Stimulated activated CD4-positive, alpha-beta T cell treated with anti-CD3 and anti-CD28 coated beads, Interleukin-12 subunit alpha, Interleukin-12 subunit beta, amount 100 ng/mL, for 48 hours (primary cell): Measurements from ENCODE around the gene CHRNA3.

ENCODE experiments used
- DNase-seq, 3 donors: peaks; one replicate each; pipeline ENCODE4 v3.0.0-alpha.2; 2020; ENCODE audit warnings: low read depth in 2 of 3, low spot score in 1 of 3

Gene CHRNA3

DNA sequence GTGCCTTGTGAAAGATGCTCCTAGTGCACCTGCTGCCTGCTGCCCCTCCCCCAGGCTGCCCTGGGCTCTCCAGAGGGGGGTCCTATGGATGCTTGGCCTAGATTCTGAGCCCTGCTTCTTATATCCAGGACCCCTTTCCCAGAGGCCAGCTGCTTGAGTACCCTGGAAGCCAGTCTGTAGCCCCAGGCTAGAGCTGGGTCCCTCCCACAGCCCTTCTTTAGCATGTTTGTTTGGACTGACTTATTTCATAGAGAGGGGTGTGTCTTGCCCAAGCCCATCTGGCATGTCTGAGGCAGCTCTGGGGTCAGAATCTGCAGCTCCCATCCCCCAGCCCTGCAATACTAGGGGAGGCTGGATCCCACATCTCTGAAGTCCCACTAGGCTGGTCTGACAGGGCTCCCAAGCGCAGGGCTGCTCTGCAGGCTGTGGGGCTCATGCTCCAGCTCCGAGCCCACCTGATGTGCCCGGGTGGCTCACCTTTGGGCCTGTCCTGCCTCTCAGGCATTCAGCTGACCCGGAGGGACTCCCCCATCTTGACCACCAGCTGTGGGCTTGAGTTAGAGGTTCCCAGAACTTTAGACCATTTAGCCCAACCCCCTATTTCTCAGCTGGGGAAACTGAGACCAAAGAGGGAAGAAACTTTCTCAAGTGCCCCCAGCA lies 17.1 kb upstream of the CHRNA3 start:
- DNase-seq, result no peak

DNA sequence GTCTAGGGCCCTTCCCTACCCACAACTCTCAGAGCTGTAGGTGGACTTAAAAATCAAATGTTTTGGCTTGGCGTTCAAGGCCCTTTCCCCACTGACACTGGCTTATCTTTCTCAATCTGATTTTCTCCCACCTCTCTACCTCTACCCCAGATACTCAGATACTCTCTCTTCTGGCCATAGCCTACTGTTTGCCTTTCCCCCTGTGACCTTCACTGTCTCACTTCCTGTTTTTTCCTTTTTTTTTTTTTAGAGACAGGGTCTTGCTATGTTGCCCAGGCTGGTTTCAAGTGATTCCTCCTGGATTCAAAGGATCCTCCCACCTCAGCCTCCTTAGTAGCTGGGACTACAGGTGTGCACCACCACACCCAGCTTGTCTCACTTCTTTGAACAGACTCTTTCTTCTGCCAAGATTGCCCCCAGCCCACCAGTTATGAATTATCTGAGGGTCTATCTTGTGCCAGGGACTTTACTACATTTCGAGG lies 15.6 kb upstream of the CHRNA3 start:
- no peak for DNase-seq

- DNase-seq, result no peak
These were observed 14.6 kb upstream of the CHRNA3 start for GRCh38 chr15:78635346-78635745.

GRCh38 chr15:78634210-78635145 lies 13.7 kb upstream of the CHRNA3 start:
- no peak for DNase-seq

DNA sequence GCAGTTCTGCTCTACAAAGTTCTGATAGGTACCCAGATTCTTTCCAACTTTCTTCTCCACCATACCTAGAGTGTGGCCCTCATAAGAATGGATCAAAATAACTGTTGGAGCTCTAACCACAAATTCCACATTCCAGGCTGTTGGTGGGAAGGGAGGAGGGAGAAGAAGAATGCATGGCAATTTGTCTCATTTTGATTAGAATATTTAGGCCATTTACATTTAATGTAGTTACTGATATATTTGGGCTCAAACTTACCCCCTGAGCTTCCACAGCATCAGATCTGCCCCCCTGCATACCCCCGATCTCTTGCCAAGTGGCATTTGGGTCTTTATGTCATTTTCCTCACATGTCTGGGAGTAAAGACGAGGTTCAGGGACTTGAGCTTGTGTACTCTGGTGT lies 12.6 kb upstream of the CHRNA3 start:
- DNase-seq, result no peak

GRCh38 chr15:78630886-78631633 lies 10.3 kb upstream of the CHRNA3 start:
- no peak for DNase-seq

DNA sequence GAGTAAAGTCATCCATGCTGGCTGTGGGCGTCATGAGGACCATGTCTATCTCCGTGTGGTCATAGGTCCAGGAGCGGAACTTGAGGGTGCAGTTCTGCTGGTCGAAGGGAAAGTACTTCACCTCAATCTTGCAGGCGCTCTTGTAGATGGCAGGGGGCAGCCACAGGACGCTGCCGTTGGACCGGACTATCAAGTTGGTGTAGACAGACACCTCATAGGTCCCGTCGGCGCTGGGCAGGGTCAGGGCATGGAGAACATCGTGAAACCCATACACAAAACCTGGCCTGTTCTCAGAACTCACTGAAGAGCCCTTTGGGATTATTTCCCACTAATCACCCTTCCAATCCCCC lies 8.9 kb upstream of the CHRNA3 start:
- DNase-seq, result no peak

GRCh38 chr15:78629031-78629715 lies 8.4 kb upstream of the CHRNA3 start:
- no peak for DNase-seq

DNA sequence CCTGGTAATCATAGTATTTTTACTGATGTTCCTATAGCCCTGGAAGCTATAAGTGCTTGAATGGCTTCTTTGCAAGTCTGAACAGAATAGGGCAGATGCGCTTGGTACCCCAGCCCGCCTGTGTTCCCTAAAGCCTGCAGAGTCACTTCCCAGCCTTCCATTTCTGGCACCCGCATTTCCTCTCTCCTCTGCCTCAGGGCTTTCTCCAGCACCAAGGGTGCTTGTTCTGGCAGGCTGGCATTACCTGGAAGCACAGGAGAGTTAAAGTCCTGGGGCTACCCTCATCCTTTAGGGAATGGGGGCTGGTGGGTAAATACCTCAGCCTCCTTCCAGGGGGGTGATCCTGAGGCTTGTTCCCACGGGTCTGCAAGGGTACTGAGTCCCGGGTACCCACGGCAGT lies 7.4 kb upstream of the CHRNA3 start:
- no peak for DNase-seq

- no peak for DNase-seq
These were observed 6.6 kb upstream of the CHRNA3 start for GRCh38 chr15:78627348-78627747.

GRCh38 chr15:78626381-78626995 lies 5.7 kb upstream of the CHRNA3 start:
- DNase-seq, result no peak

GRCh38 chr15:78625606-78626280 lies 4.9 kb upstream of the CHRNA3 start:
- no peak for DNase-seq

DNA sequence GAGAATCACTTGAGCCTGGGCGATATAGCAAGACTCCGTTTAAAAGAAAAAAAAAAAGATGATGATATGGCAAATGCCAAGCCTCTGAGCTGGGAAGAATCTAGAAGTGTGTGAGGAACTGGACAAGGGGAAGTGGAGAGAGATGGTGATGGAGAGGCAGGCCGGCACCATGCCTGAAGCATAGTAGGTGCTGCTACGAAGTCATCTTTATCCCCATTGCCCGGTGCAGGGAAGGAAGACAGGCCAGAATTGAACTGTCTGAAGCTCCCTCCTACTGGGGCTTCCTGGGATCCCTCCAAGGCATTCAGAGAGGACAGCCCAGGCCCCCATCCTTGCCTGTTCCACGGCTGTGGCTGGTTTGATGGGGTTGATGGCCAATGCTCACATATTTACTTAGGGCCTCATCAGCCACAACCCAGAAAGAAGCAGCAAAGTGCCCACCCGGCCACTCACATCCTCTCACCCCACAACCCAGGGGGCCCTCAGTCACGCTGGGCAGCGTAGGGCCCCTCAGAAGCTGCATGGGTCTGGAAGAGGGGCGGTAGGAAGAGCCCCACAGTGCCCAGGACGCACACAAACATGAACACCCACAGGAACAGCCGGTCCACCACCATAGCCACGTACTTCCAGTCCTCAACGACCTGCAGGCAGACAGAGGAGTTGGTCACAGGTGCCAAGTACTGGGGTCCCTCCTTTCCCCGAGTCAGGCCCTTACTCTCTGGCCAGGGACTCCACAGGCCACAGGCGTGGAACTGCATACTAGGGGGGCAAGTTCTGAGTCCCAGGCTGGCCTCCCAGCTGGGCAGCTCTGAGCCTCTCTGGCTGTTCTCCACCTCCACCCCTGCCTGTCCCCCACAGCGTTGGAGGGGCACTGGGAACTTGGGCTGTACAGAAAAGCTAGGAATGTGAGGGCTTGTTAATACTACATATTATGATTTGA lies 4.1 kb upstream of the CHRNA3 start:
- no peak for DNase-seq

- DNase-seq, result no peak
These were observed 3.1 kb upstream of the CHRNA3 start for GRCh38 chr15:78623786-78624497.

DNA sequence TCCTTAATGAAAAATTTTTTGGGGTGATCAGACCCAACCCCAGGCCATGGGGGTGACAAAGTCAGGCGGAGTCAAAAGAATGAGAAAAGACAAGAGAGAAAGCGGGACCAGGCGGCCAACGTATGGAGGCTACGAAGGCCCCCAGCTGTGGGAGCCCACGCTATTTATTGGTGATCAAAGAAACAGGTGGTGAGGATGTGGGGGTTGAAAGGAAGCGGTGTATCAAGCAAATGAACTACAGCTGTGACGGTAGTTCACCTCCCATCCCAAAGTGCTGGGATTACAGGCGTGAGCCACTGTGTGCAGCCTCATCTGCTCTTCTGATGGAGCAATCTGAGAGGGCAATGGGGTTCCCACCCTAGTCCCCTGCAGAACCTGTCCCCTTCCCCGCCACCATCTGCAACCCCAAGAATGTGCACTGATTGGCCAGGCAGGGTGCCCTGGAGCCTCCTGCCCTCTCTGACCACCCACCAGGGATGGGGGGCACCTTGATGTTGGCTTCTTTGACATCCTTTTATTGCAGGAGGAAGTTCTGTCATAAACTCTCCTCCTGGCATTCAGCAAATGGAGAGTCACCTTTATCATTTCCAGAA lies 1.1 kb upstream of the CHRNA3 start:
- DNase-seq, result no peak

- DNase-seq, result no peak
These were observed 722 bp downstream of the CHRNA3 start for GRCh38 chr15:78620021-78620526.

DNA sequence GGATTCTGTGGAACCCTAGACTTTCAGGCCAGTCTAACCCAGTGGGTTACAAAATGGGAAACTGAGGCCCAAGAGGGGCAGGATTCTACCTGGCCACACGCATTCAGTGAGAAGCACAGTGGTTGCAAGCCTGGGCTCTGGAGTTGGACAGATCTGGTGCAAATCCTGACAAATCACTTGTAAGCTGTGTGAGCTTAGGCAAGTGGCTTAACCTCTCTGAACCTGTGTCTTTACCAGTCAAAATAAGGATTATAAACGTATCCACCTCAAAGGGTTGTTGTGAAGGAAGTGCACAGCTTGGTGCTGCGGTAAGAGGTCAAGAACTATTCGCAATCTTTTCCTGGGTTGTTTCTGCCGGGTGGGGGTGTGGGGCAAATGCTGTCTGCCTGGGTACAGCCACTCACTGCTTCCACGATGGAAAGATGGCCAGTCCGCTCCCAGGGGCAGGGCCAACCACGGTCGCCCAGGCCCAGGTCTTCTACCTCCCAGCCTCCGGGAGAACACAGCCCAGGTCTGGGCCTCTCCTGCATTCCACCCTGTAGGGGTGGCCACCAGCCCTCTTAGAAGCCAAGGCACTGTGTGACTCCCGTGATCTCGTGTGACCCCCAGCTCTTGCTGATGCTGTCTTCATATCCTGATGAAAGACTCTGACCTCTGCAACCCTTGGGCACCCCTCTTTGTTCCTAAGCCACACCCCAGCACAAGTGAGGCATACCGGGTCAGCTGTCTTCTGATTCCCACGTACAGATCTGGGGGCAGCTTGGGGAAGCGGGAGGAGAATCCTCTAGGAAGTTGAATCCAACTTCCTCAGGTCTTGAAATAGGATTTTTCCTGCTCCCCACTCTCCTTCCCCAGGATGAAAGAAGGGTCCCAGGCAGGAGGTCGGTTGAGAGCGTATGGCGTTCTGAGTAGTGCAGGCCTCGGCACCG lies 1.5 kb downstream of the CHRNA3 start:
- DNase-seq, result no peak
